GM23338 (cell line): ENCODE measurements around the gene ALDH1B1. TPM values are rescaled to one million over a fixed set of nuclear protein-coding genes. Genes with fewer than 3 reads are reported as not detected.

Experiments
- ATAC-seq: fragments of 200-7000 bp; cut with Tn5 transposase; 3 replicates; pipeline ENCODE4 v1.9.1; 2020
- DNase-seq: peaks from one replicate; pipeline ENCODE4 v3.0.0-alpha.2; 2015; ENCODE audit warnings: low spot score
- H2AFZ ChIP-seq: fragments of 200-600 bp; sonication (generic); 2 replicates; pipeline ENCODE4 v1.8.0; 2016; ENCODE audit warnings: antibody characterized with exemption, mild to moderate bottlenecking, moderate library complexity
- H3F3A ChIP-seq: fragments of 200-600 bp; sonication (generic); replicated peaks from 2 replicates; pipeline ENCODE4 v1.8.0; 2017; ENCODE audit warnings: antibody characterized with exemption, mixed run types, low read depth
- H3K27ac ChIP-seq: fragments of 200-600 bp; sonication (generic); 2 replicates; pipeline ENCODE4 v1.6.1; 2016; ENCODE audit warnings: low read depth
- H3K27me3 ChIP-seq: fragments of 200-600 bp; sonication (generic); 2 replicates; pipeline ENCODE4 v1.8.0; 2016; ENCODE audit warnings: mild to moderate bottlenecking, mixed run types, moderate library complexity; ENCODE audit not compliant: insufficient read depth
- H3K36me3 ChIP-seq: fragments of 200-600 bp; sonication (generic); 2 replicates; pipeline ENCODE4 v1.8.0; 2016; ENCODE audit warnings: mild to moderate bottlenecking; ENCODE audit not compliant: insufficient read depth
- H3K4me1 ChIP-seq: fragments of 200-600 bp; sonication (generic); 2 replicates; pipeline ENCODE4 v1.8.0; 2016; ENCODE audit warnings: mild to moderate bottlenecking, moderate library complexity; ENCODE audit not compliant: insufficient read depth
- H3K4me2 ChIP-seq: fragments of 200-600 bp; sonication (generic); 2 replicates; pipeline ENCODE4 v1.7.1; 2017; ENCODE audit warnings: mixed run types
- H3K4me3 ChIP-seq: fragments of 200-600 bp; sonication (generic); 2 replicates; pipeline ENCODE4 v1.6.1; 2016; ENCODE audit warnings: mixed run types
- H3K79me2 ChIP-seq: fragments of 200-600 bp; sonication (generic); replicated peaks from 2 replicates; pipeline ENCODE4 v1.8.0; 2017; ENCODE audit warnings: mild to moderate bottlenecking; ENCODE audit not compliant: insufficient read depth
- H3K9me2 ChIP-seq: fragments of 200-600 bp; sonication (generic); 2 replicates; pipeline ENCODE4 v1.8.0; 2017; ENCODE audit not compliant: insufficient read depth
- H4K20me1 ChIP-seq: fragments of 200-600 bp; sonication (generic); replicated peaks from 2 replicates; pipeline ENCODE4 v1.8.0; 2017; ENCODE audit warnings: mild to moderate bottlenecking; ENCODE audit not compliant: insufficient read depth
- H3K27ac Mint-ChIP-seq: 2 replicates; pipeline ENCODE4 v1.8.0; 2020; ENCODE audit warnings: inconsistent platforms, mild to moderate bottlenecking, moderate library complexity, mixed read lengths
- H3K27me3 Mint-ChIP-seq: 3 replicates; pipeline ENCODE4 v1.8.0; 2022; ENCODE audit warnings: low read depth, mild to moderate bottlenecking, moderate library complexity, mixed read lengths, inconsistent platforms; ENCODE audit not compliant: insufficient read depth, poor library complexity
- H3K36me3 Mint-ChIP-seq: 3 replicates; pipeline ENCODE4 v1.8.0; 2021; ENCODE audit warnings: low read depth, mild to moderate bottlenecking, inconsistent platforms, moderate library complexity, mixed read lengths
- H3K4me1 Mint-ChIP-seq: 3 replicates; pipeline ENCODE4 v1.8.0; 2020; ENCODE audit warnings: mild to moderate bottlenecking, inconsistent platforms, mixed read lengths
- H3K4me3 Mint-ChIP-seq: 3 replicates; pipeline ENCODE4 v1.8.0; 2021; ENCODE audit warnings: moderate library complexity, mild to moderate bottlenecking, inconsistent platforms, mixed read lengths
- H3K9me3 Mint-ChIP-seq: 3 replicates; pipeline ENCODE4 v1.8.0; 2020; ENCODE audit warnings: moderate library complexity, mild to moderate bottlenecking, inconsistent platforms, mixed read lengths
- CREB1 ChIP-seq: fragments of 250-450 bp; sonication (Bioruptor Pico); IDR thresholded peaks from 2 replicates; pipeline ENCODE4 v1.5.0; 2020; ENCODE audit warnings: low read depth, mild to moderate bottlenecking, moderate library complexity
- CTCF ChIP-seq, 2 experiments: fragments of 200-600 bp in 1 of 2; sonication (generic) in 1 of 2; conservative IDR thresholded peaks; 2 replicates each; pipeline versions ENCODE4 v1.5.1 to v1.6.1; 2016 to 2017; ENCODE audit warnings: antibody characterized with exemption in 2 of 2, low read depth in 2 of 2, mild to moderate bottlenecking in 2 of 2, moderate library complexity in 1 of 2
- ETS1 ChIP-seq: IDR thresholded peaks from 2 replicates; pipeline ENCODE4 v1.6.1; 2016; ENCODE audit warnings: antibody characterized with exemption
- EZH2 ChIP-seq: fragments of 200-600 bp; sonication (generic); IDR thresholded peaks from one replicate; pipeline ENCODE4 v1.8.0; 2017; ENCODE audit warnings: antibody characterized with exemption, mild to moderate bottlenecking, low read depth; ENCODE audit not compliant: unreplicated experiment
- EZH2phosphoT487 ChIP-seq: fragments of 200-600 bp; sonication (generic); IDR thresholded peaks from one replicate; pipeline ENCODE4 v1.8.1; 2018; ENCODE audit warnings: antibody characterized with exemption; ENCODE audit not compliant: unreplicated experiment
- JUNB ChIP-seq: IDR thresholded peaks from one replicate; pipeline ENCODE4 v1.6.1; 2016; ENCODE audit warnings: antibody characterized with exemption; ENCODE audit not compliant: unreplicated experiment
- NANOG ChIP-seq: IDR thresholded peaks from 2 replicates; pipeline ENCODE4 v1.6.1; 2016; ENCODE audit warnings: antibody characterized with exemption, borderline replicate concordance
- POLR2AphosphoS5 ChIP-seq: IDR thresholded peaks from 2 replicates; pipeline ENCODE4 v1.6.1; 2016; ENCODE audit warnings: antibody characterized with exemption, low read depth
- REST ChIP-seq: IDR thresholded peaks from one replicate; pipeline ENCODE4 v1.6.1; 2018; ENCODE audit warnings: antibody characterized with exemption; ENCODE audit not compliant: unreplicated experiment
- STAT1 ChIP-seq: IDR thresholded peaks from one replicate; pipeline ENCODE4 v1.6.1; 2016; ENCODE audit warnings: antibody characterized with exemption; ENCODE audit not compliant: unreplicated experiment
- ZNF114 ChIP-seq: fragments of 250-450 bp; sonication (Bioruptor Pico); IDR thresholded peaks from 2 replicates; pipeline ENCODE4 v1.5.0; 2020; ENCODE audit warnings: mild to moderate bottlenecking, moderate library complexity
- ZNF331 ChIP-seq: fragments of 250-450 bp; sonication (Bioruptor Pico); IDR thresholded peaks from 2 replicates; pipeline ENCODE4 v1.5.0; 2020; ENCODE audit warnings: low read depth, mild to moderate bottlenecking, moderate library complexity
- polyA plus RNA-seq: library from polyadenylated mRNA; unstranded; fragments of >200 nt; fragmentation: Nextera tagmentation; extraction: Ambion mirVana; gene quantifications from 2 replicates; pipeline ENCODE4 v1.2.1, GENCODE V29; 2016
- total RNA-seq: library from RNA; depleted of rRNA; stranded (reverse); fragments of >200 nt; shearing (Covaris generic); gene quantifications from 2 replicates; pipeline ENCODE4 v1.2.3, GENCODE V29; 2014

Gene ALDH1B1
- total and polyA plus RNA-seq, 2 experiments from 2014 or later: 37.5 to 74.8 TPM

- TF ChIP-seq EZH2phosphoT487: no peak
- TF ChIP-seq JUNB: no peak
- TF ChIP-seq ZNF331: no peak
- no peak for TF ChIP-seq NANOG
- no peak for TF ChIP-seq CTCF (conservative IDR thresholded peaks at IDR 0.05; ENCODE audit: low read depth in 2 of 2)
- TF ChIP-seq CREB1 (CRISPR knock-in tag): no peak
- TF ChIP-seq POLR2AphosphoS5: no peak
- no peak for TF ChIP-seq EZH2
- TF ChIP-seq ETS1: no peak
- no peak for TF ChIP-seq STAT1
- H3K79me2 ChIP-seq: no peaks in the 10 kb centered on the region
- no peaks in the 10 kb centered on the region for H3K9me2 ChIP-seq
- DNase-seq: peak; percentile 22
- no peak overlapping the region for H3K4me2 ChIP-seq
- no peaks in the 10 kb centered on the region for H3F3A ChIP-seq
- no peak overlapping the region for H2AFZ ChIP-seq
- Mint-ChIP-seq H3K4me3 (no peak overlapping the region), H3K4me1 (peaks cover 14% of the 10 kb centered on the region), H3K27me3 (peaks cover 42% of the 10 kb centered on the region), H3K27ac (no peak overlapping the region), H3K9me3 (peaks cover 24% of the 10 kb centered on the region), H3K36me3 (peaks cover 15% of the 10 kb centered on the region)
- no peaks in the 10 kb centered on the region for H3K36me3 ChIP-seq
- ATAC-seq: no peak
- no peaks in the 10 kb centered on the region for H3K27me3 ChIP-seq
- peaks cover 14% of the 10 kb centered on the region for H3K4me1 ChIP-seq
- H3K4me3 ChIP-seq: no peak overlapping the region
- H3K27ac ChIP-seq: no peak overlapping the region
- no peaks in the 10 kb centered on the region for H4K20me1 ChIP-seq
Measured at GRCh38 chr9:38384990-38385848, 7.3 kb upstream of the ALDH1B1 start.

- H3K4me3 Mint-ChIP-seq: no peak overlapping the region
- Histone ChIP-seq H3K79me2 (no peaks in the 10 kb centered on the region), H3K27me3 (no peaks in the 10 kb centered on the region), H3F3A (no peaks in the 10 kb centered on the region), H4K20me1 (no peaks in the 10 kb centered on the region), H3K4me3 (no peak overlapping the region), H3K27ac (no peak overlapping the region), H3K4me1 (peaks cover 8% of the 10 kb centered on the region), H2AFZ (no peak overlapping the region), H3K4me2 (no peak overlapping the region), H3K36me3 (no peaks in the 10 kb centered on the region), H3K9me2 (no peaks in the 10 kb centered on the region)
- peaks cover 7% of the 10 kb centered on the region for H3K4me1 Mint-ChIP-seq
- peaks cover 15% of the 10 kb centered on the region for H3K36me3 Mint-ChIP-seq
- no peak overlapping the region for H3K27ac Mint-ChIP-seq
- peaks cover 24% of the 10 kb centered on the region for H3K9me3 Mint-ChIP-seq
- ATAC-seq (no peak), DNase-seq (no peak)
- H3K27me3 Mint-ChIP-seq: peaks cover 40% of the 10 kb centered on the region
- TF ChIP-seq JUNB: no peak
- no peak for TF ChIP-seq CTCF (conservative IDR thresholded peaks at IDR 0.05; ENCODE audit: low read depth in 2 of 2)
- TF ChIP-seq REST: no peak
- no peak for TF ChIP-seq CREB1 (CRISPR knock-in tag)
- no peak for TF ChIP-seq ZNF114 (CRISPR knock-in tag)
Measured at GRCh38 chr9:38385896-38386295, 6.6 kb upstream of the ALDH1B1 start.
